Measurements from ENCODE around the gene EHMT1.

- TF ChIP-seq CTCF (IDR thresholded peaks at IDR 0.05; ENCODE audit: low read length) = no peak
- TF ChIP-seq EZH2 (IDR thresholded peaks at IDR 0.05; ENCODE audit: borderline replicate concordance, low read length) = no peak
These were observed 169.9 kb downstream of the EHMT1 start for GRCh38 chr9:137788561-137789294.

Data from OCI-LY1 (cell line).